ENCODE measurements around the gene ARL3.

GRCh38 chr10:102726274-102726673, 12.1 kb upstream of the ARL3 start:
- TF ChIP-seq POLR2A (IDR thresholded peaks at IDR 0.05; ENCODE audit: low read depth) (no peak), CTCF (IDR thresholded peaks at IDR 0.05) (no peak)

Data from esophagus muscularis mucosa (tissue), 3 donors.